ENCODE results near the gene ARPC5.
"Not testable (repeated sequence)": the region's sequence is repeated elsewhere in the genome, so short reads cannot be mapped to it uniquely, and the experiment has no call there.

ARPC5 gene

DNA sequence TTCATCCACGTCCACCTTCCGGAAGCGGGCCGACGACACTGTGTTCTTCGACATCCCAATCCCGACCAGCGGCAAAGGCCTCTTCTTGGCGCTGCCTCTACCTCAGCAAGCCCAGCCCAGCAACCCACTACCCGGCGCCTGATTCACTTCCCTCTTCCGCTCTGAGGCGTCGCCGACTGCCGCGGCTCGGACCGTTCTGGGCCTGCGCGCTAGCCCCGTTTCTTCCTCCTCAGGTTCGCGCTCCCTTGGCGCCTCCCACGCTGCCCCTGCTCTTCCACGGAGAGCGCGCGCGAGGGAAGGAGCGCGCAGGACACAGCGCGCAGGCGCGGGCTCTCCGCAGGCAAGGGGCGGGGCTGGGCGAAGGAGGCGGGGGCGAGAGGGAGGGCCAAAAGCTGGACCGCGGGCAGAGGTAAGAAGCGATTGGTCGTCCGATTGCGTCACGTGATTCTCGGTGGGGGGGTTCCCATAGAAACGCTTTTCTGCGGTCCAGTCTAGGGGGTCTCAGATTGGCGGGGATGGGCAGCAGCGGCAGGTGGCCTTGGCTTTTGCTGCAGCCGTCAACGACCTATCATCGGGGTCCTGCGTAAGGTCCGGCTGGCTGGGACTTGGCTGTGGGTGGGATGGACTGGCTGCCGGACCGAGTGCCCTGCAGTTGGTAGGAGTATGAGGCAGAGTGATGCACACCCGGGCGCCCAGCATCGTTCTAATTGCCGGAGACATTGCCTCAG lies at the start of gene ARPC5:
Gene ARPC5, minus strand, starts transcription at position 178 of the 728 bp plus-strand sequence. Its CDS starts 124 bp downstream, at position 54.
- Histone ChIP-seq H3K4me1 (ENCODE audit: low read depth, poor library complexity, severe bottlenecking) (peaks cover 43% of the 10 kb centered on the region), H3K79me2 (ENCODE audit: insufficient read depth, low read depth) (peaks cover 46% of the 10 kb centered on the region)

DNA sequence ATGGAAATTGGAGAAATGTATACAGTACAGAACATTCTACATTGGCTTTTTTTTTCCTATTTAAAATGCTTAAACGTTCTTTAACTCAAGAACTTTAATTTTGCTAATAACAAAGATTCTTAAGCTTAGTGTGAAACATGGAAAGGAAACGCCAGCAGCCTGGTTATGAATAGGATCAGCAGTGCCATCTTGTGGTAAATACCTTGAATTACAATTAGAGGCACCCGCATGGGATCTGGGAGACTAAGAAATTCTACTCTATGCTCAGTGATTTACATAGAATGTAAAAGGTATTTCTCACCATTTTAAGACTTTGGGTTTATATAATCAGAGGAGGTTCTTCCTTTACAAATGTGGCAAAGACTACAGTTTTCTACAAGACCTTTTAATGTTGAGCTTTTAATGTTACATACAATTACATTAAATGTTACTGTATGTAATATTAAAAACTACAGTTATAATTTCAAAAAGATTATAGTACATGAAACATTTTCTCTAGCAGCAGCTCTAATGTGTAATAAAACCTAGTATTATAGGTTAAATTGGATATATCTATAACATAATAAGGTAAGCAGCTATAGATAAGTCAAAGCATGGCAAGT lies 49.6 kb upstream of the ARPC5 start:
- no peaks in the 10 kb centered on the region for H3K79me2 ChIP-seq (ENCODE audit: insufficient read depth, low read depth)
- H3K9ac ChIP-seq = no peak overlapping the region
- H3K4me1 ChIP-seq (ENCODE audit: low read depth, poor library complexity, severe bottlenecking) = peaks cover 17% of the 10 kb centered on the region
- H3K27ac ChIP-seq = no peak overlapping the region
- no peaks in the 10 kb centered on the region for H3K27me3 ChIP-seq (ENCODE audit: insufficient read depth, low read depth)
- H4K20me1 ChIP-seq (ENCODE audit: insufficient read depth) = no peaks in the 10 kb centered on the region
- TF ChIP-seq, protein P1, sequence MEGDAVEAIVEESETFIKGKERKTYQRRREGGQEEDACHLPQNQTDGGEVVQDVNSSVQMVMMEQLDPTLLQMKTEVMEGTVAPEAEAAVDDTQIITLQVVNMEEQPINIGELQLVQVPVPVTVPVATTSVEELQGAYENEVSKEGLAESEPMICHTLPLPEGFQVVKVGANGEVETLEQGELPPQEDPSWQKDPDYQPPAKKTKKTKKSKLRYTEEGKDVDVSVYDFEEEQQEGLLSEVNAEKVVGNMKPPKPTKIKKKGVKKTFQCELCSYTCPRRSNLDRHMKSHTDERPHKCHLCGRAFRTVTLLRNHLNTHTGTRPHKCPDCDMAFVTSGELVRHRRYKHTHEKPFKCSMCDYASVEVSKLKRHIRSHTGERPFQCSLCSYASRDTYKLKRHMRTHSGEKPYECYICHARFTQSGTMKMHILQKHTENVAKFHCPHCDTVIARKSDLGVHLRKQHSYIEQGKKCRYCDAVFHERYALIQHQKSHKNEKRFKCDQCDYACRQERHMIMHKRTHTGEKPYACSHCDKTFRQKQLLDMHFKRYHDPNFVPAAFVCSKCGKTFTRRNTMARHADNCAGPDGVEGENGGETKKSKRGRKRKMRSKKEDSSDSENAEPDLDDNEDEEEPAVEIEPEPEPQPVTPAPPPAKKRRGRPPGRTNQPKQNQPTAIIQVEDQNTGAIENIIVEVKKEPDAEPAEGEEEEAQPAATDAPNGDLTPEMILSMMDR (conservative IDR thresholded peaks at IDR 0.05; ENCODE audit: low read depth, low read length) = peak; percentile 95
- H2AFZ ChIP-seq (ENCODE audit: low read depth) = no peak overlapping the region
- H3K4me2 ChIP-seq = no peak overlapping the region
- H3K36me3 ChIP-seq (ENCODE audit: insufficient read depth) = no peaks in the 10 kb centered on the region
- no peak overlapping the region for H3K4me3 ChIP-seq (IDR thresholded peaks at IDR 0.05; ENCODE audit: insufficient read depth, low read depth, low read length)

More for the DNA sequence above, at the start of gene ARPC5:
- Histone ChIP-seq H3K4me3 (IDR thresholded peaks at IDR 0.05; ENCODE audit: insufficient read depth, low read depth, low read length) (peak within 1 kb of the TSS; percentile 97), H3K27me3 (ENCODE audit: insufficient read depth, low read depth) (no peaks in the 10 kb centered on the region), H3K36me3 (ENCODE audit: insufficient read depth) (peaks cover under 1% of the 10 kb centered on the region; the same call in 1 of the 2 replicates), H3K27ac (peak within 1 kb of the TSS; percentile 34), H3K9ac (peak within 1 kb of the TSS; percentile 62), H4K20me1 (ENCODE audit: insufficient read depth) (no peaks in the 10 kb centered on the region), H2AFZ (ENCODE audit: low read depth) (peak within 1 kb of the TSS; percentile 96), H3K4me2 (peak within 1 kb of the TSS; percentile 90)
- TF ChIP-seq, protein P1 (conservative IDR thresholded peaks at IDR 0.05; ENCODE audit: low read depth, low read length) = no peak

DNA sequence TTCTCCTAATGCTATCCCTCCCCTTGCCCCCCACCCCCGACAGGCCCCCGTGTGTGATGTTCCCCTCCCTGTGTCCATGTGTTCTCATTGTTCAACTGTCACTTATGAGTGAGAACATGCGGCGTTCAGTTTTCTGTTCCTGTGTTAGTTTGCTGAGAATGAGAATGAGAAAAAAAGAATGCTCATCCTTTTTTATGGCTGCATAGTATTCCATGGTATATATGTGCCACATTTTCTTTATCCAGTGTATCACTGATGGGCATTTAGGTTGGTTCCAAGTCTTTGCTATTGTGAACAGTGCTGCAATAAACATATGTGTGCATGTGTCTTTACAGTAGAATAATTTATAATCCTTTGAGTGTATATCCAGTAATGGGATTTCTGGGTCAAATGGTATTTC lies 43.8 kb upstream of the ARPC5 start:
- not testable (repeated sequence) for H2AFZ ChIP-seq (ENCODE audit: low read depth); H3K27me3 ChIP-seq (ENCODE audit: insufficient read depth, low read depth); H3K9ac ChIP-seq; H3K4me1 ChIP-seq (ENCODE audit: low read depth, poor library complexity, severe bottlenecking); H4K20me1 ChIP-seq (ENCODE audit: insufficient read depth); H3K36me3 ChIP-seq (ENCODE audit: insufficient read depth); H3K4me2 ChIP-seq; H3K4me3 ChIP-seq (IDR thresholded peaks at IDR 0.05; ENCODE audit: insufficient read depth, low read depth, low read length); H3K27ac ChIP-seq; H3K79me2 ChIP-seq (ENCODE audit: insufficient read depth, low read depth)

DNA sequence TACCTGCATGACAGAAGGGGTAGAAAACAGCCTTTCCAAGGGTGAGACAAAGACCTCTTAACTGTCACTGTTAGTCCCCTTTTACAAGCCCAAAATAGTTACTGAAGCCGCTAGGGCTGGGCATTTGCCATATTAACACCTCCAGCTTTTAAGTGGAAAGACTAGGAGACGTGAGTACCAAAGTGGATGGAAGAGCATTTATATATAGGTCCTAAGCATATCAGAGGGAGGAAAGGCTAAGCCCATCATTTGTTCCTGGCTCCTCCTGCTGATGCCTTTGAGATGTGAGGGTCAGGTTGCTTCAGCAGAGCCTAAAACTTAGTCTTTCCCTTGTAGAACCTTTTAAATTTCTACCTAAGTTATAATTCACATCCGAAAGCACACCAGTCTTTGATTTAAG lies 43.2 kb upstream of the ARPC5 start:
- H3K4me3 ChIP-seq (IDR thresholded peaks at IDR 0.05; ENCODE audit: insufficient read depth, low read depth, low read length) = no peak overlapping the region
- H4K20me1 ChIP-seq (ENCODE audit: insufficient read depth) = no peaks in the 10 kb centered on the region
- no peaks in the 10 kb centered on the region for H3K79me2 ChIP-seq (ENCODE audit: insufficient read depth, low read depth)
- TF ChIP-seq, protein P1 (conservative IDR thresholded peaks at IDR 0.05; ENCODE audit: low read depth, low read length) = no peak
- no peak overlapping the region for H3K4me2 ChIP-seq
- no peak overlapping the region for H3K9ac ChIP-seq
- H3K36me3 ChIP-seq (ENCODE audit: insufficient read depth) = no peaks in the 10 kb centered on the region
- no peak overlapping the region for H3K27ac ChIP-seq
- no peaks in the 10 kb centered on the region for H3K4me1 ChIP-seq (ENCODE audit: low read depth, poor library complexity, severe bottlenecking)
- no peak overlapping the region for H2AFZ ChIP-seq (ENCODE audit: low read depth)
- no peaks in the 10 kb centered on the region for H3K27me3 ChIP-seq (ENCODE audit: insufficient read depth, low read depth)

All from KMS-11 (cell line).